Lower leg skin (tissue), 4 donors: ENCODE measurements around the gene DHPS. TPM values are rescaled to one million over a fixed set of nuclear protein-coding genes. Genes with fewer than 3 reads are reported as not detected.
"Not testable (repeated sequence)": the region's sequence is repeated elsewhere in the genome, so short reads cannot be mapped to it uniquely, and the experiment has no call there.

ENCODE experiments used
- DNase-seq, 2 donors: peaks; one replicate each; pipeline ENCODE4 v3.0.0-alpha.2; 2019; ENCODE audit warnings: low spot score in 2 of 2
- H3K4me3 ChIP-seq: fragments of 200-600 bp; sonication (generic); 2 replicates; pipeline ENCODE4 v1.5.1; 2017; ENCODE audit warnings: mild to moderate bottlenecking, low read depth; ENCODE audit not compliant: poor library complexity, severe bottlenecking
- POLR2A ChIP-seq, 2 donors: fragments of 450-650 bp; IDR thresholded peaks; one replicate each; pipeline ENCODE4 v1.6.1; 2016 to 2017; ENCODE audit warnings: antibody characterized with exemption in 2 of 2, mild to moderate bottlenecking in 1 of 2, moderate library complexity in 1 of 2
- WGBS, 2 donors: methylation state at CpG; one replicate each; pipeline ENCODE4 v1.1.5; 2018; 5-methylcytosine and 5-hydroxymethylcytosine counted together
- intact Hi-C: fragments of 100-400 bp; cut with DNase I; formaldehyde crosslinking; loops from one replicate; pipeline ENCODE4 v1.15.0; 2023; ENCODE audit warnings: low total_unique reads
- total RNA-seq, 4 donors: library from RNA; depleted of rRNA; stranded (reverse); fragments of >200 nt; gene quantifications; one replicate each; pipeline ENCODE4 v1.1.0, GENCODE V29; 2016
- TF ChIP-seq, protein P1 (sequence below), 3 donors: fragments of 450-650 bp; IDR thresholded peaks; one replicate each; pipeline ENCODE4 v1.5.1; 2016; ENCODE audit warnings: antibody characterized with exemption in 3 of 3, mild to moderate bottlenecking in 3 of 3, moderate library complexity in 2 of 3

DHPS gene
- total RNA-seq, 4 donors from 2014 or later: 101 to 218 (median 159) TPM

DNA sequence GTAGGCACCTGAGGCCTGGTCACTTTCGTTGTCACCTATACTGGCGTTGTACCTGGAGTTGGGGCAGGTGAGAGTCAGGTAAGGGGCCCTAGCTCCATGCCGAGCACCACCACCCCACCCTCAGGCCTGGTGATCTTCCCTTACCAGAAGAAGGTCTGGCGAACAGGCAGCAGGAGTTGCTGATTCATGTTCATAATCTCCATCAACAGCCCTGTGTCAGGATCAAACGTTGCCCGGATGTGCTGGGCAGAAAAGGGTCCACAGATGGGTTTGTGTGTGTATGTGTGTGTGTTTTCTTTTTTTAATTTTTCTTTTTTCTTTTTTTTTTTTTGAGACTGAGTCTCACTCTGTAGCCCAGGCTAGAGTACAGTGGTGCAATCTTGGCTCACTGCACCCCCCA lies 29.5 kb downstream of the DHPS start:
- intact Hi-C loops: no loop called here
- DNase-seq: no peak
- TF ChIP-seq POLR2A (IDR thresholded peaks at IDR 0.05): no peak
- TF ChIP-seq, protein P1, sequence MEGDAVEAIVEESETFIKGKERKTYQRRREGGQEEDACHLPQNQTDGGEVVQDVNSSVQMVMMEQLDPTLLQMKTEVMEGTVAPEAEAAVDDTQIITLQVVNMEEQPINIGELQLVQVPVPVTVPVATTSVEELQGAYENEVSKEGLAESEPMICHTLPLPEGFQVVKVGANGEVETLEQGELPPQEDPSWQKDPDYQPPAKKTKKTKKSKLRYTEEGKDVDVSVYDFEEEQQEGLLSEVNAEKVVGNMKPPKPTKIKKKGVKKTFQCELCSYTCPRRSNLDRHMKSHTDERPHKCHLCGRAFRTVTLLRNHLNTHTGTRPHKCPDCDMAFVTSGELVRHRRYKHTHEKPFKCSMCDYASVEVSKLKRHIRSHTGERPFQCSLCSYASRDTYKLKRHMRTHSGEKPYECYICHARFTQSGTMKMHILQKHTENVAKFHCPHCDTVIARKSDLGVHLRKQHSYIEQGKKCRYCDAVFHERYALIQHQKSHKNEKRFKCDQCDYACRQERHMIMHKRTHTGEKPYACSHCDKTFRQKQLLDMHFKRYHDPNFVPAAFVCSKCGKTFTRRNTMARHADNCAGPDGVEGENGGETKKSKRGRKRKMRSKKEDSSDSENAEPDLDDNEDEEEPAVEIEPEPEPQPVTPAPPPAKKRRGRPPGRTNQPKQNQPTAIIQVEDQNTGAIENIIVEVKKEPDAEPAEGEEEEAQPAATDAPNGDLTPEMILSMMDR (IDR thresholded peaks at IDR 0.05): no peak
- 90 to 95% methylated on average over 6 of the region's 6 CpGs for WGBS, 2 donors
- no peak overlapping the region for H3K4me3 ChIP-seq

DNA sequence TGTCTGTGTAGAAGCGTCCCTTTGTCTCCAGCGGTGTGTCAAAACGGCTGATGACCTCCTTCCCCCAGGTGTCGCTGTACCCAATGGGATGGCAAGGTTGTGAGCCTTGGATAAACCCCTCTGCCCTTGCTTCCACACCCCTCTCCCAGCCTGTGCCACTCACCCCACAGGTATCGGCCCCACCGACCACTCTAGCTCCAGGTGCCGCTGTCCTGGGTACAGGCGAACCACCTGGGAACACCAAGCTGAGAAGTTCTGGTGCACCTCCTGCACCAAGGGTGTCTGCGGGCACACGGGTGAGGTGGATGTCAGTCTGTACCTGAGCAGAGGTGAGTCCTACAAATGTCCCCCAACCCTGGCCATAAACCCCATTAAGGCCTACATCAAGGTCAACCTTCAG lies 31.7 kb downstream of the DHPS start:
- 92 to 93% methylated on average over 10 of the region's 10 CpGs for WGBS, 2 donors
- intact Hi-C loops: no loop called here
- DNase-seq: no peak
- H3K4me3 ChIP-seq: no peak overlapping the region
- TF ChIP-seq, protein P1 (IDR thresholded peaks at IDR 0.05): no peak
- no peak for TF ChIP-seq POLR2A (IDR thresholded peaks at IDR 0.05)

DNA sequence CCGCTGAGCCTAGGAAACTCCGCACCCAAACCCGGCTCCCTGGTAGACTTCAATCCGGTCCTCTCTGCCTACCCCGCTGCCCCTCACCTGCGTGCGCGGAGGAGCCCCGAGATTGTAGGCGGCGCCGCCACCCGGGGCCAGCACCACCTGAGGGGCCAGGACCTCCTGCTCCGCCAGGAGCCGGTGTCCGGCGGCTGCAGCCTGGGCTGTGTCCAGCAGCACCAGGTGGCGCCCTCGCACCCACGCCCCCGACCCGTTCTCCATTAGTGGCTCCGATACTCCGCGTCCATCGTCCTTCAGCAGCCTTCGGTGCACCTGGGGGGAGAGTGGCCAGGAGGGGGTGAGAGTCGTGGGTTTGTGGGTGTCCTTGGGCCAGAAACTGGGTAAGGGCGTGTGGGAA lies 33.6 kb downstream of the DHPS start:
- 25 to 41% methylated on average over 27 to 29 of the region's 29 CpGs for WGBS, 2 donors
- no peak for DNase-seq
- intact Hi-C loops: no loop called here
- TF ChIP-seq POLR2A (IDR thresholded peaks at IDR 0.05): no peak
- TF ChIP-seq, protein P1 (IDR thresholded peaks at IDR 0.05): no peak
- H3K4me3 ChIP-seq: no peak overlapping the region

DNA sequence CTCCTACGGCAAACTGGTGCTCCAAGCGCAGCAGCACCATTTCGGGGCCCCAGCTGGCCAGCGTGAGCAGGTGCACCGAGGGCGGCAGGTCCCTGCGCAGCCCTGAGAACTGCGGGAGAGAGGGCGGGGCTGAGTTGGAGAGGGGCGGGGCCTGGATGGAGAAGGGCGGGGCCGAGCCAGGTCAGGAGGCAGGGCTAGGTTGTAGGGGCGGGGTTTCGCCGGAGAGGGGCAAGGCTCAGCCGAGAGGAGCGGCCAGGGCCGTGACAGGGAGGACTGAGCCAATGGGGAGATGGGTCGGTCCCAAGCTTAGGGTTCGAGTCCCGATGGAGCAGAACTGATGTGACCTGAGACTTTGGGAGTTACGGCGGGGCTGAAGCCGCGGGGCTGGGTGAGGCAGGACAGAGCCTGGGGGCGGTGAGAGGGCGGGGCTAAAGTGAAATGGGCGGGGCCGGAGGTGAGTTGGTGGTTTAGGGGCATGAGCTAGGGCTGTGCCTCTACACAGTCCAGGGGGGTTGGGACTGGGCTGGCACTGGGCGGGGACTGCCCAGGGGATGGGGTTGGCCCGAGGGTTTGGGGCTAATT lies 34.1 kb downstream of the DHPS start:
- H3K4me3 ChIP-seq: no peak overlapping the region
- 11 to 32% methylated on average over 31 of the region's 31 CpGs for WGBS, 2 donors
- TF ChIP-seq, protein P1 (IDR thresholded peaks at IDR 0.05): no peak
- no peak for TF ChIP-seq POLR2A (IDR thresholded peaks at IDR 0.05)
- intact Hi-C loops: no loop called here
- DNase-seq: peak in 1 of 2 donors; percentile 19

DNA sequence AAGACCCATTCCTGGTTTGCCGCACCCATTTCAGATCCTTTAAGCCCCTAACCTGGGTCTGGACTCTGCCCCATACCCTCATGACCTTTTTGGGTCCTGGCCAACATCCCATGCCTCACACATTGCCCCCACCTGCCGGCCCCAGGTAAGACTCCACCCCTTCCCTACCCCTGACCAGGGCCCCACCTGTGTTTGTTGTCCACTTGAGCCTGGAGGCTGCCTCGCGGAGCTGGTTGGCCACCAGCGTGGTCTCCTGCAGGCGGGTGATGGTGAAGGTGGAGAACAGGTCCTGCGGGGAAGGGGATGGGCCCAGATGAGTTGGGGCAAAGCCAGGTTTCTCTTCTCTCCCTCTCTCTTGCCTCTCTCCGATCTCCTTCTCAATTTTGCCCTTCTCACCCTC lies 34.6 kb downstream of the DHPS start:
- WGBS, 2 donors: 70 to 81% methylated on average over 8 of the region's 8 CpGs
- DNase-seq: no peak
- TF ChIP-seq, protein P1 (IDR thresholded peaks at IDR 0.05): no peak
- no peak for TF ChIP-seq POLR2A (IDR thresholded peaks at IDR 0.05)
- H3K4me3 ChIP-seq: no peak overlapping the region
- intact Hi-C loops: no loop called here

DNA sequence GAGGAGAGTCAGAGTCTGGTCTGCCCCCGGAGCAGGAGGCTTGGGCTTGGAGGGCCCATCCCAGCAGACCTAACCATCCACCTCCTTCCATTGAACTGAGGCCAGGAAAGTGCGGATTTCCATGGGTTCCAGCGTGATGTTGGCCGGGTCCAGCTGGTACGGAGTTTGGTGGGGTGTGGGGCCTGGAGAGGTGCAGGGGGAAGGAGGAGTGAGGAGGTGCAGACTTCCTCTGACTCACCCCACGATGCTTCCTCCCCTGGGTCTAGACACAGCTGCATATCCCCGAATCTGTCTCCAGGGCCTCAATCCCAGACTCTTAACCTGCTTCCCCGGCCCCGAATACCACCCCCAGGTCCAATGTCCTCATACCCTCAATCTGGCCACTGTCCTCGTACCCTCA lies 35.1 kb downstream of the DHPS start:
- 79 to 89% methylated on average over 10 of the region's 10 CpGs for WGBS, 2 donors
- intact Hi-C loops: no loop called here
- TF ChIP-seq POLR2A (IDR thresholded peaks at IDR 0.05): no peak
- TF ChIP-seq, protein P1 (IDR thresholded peaks at IDR 0.05): no peak
- DNase-seq: no peak
- H3K4me3 ChIP-seq: no peak overlapping the region

DNA sequence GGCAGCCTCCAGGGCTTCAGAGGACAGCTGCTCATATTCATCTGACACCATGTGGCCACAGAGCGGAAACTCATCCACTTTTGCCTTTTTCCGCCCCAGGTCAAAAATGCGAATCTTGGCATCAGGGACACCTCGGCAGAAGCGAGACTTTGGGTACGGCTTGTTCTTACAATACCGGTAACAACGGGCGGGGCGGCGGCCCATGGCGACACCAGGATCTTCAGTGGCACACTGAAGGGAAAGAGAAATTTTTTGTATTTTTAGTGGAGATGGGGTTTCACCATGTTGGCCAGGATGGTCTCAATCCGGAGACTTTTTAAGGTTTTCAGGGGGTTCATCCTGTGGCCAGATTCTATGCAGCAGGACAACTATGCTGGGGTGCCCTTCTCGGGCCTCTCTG lies 38.0 kb downstream of the DHPS start:
- intact Hi-C loops, DNase-seq: not testable (repeated sequence)
- 90 to 95% methylated on average over 14 of the region's 14 CpGs for WGBS, 2 donors

More for the DNA sequence above, 38.0 kb downstream of the DHPS start:
- not testable (repeated sequence) for H3K4me3 ChIP-seq
